SU-DHL-6 (cell line): ENCODE results near the gene ESYT1.

Experiments
- H2AFZ ChIP-seq: fragments of 200-600 bp; sonication (generic); 2 replicates; pipeline ENCODE4 v1.6.1; 2014; ENCODE audit warnings: low read depth, mild to moderate bottlenecking, moderate library complexity, mixed read lengths, antibody characterized with exemption, low read length; ENCODE audit not compliant: severe bottlenecking
- H3F3A ChIP-seq: fragments of 200-600 bp; shearing (Covaris generic); 2 replicates; pipeline ENCODE4 v1.6.0; 2016; ENCODE audit warnings: antibody characterized with exemption, mild to moderate bottlenecking; ENCODE audit not compliant: insufficient read depth
- H3K27ac ChIP-seq: fragments of 200-600 bp; sonication (generic); 2 replicates; pipeline ENCODE4 v1.5.1; 2016; ENCODE audit warnings: low read depth, mild to moderate bottlenecking, low read length, moderate library complexity, mixed read lengths
- H3K27me3 ChIP-seq: fragments of 200-600 bp; sonication (generic), shearing (Covaris generic); 2 replicates; pipeline ENCODE4 v1.6.0; 2014; ENCODE audit warnings: mild to moderate bottlenecking, low read length
- H3K36me3 ChIP-seq: fragments of 200-600 bp; sonication (generic); 2 replicates; pipeline ENCODE4 v1.6.1; 2014; ENCODE audit warnings: mild to moderate bottlenecking, low read length, mixed read lengths
- H3K4me2 ChIP-seq: fragments of 300-600, 200-600 bp; shearing (Covaris generic), sonication (generic); 2 replicates; pipeline ENCODE4 v1.6.0; 2014; ENCODE audit warnings: low read length, low read depth, mild to moderate bottlenecking; ENCODE audit not compliant: poor library complexity, severe bottlenecking
- H3K4me3 ChIP-seq: fragments of 200-600 bp; sonication (generic); 2 replicates; pipeline ENCODE4 v1.5.1; 2014; ENCODE audit warnings: antibody characterized with exemption, low read length, mild to moderate bottlenecking, mixed read lengths; ENCODE audit not compliant: insufficient read depth, poor library complexity, severe bottlenecking
- H3K79me2 ChIP-seq: fragments of 200-600 bp; sonication (generic); 2 replicates; pipeline ENCODE4 v1.6.1; 2014; ENCODE audit warnings: mild to moderate bottlenecking, low read length, moderate library complexity; ENCODE audit not compliant: insufficient read depth
- H3K9ac ChIP-seq: fragments of 200-600 bp; sonication (generic); 2 replicates; pipeline ENCODE4 v1.7.0; 2014; ENCODE audit warnings: mild to moderate bottlenecking, low read length
- H3K9me2 ChIP-seq: fragments of 200-600 bp; sonication (generic); replicated peaks from 2 replicates; pipeline ENCODE4 v1.6.1; 2014; ENCODE audit warnings: low read length; ENCODE audit not compliant: insufficient read depth
- H3K9me3 ChIP-seq: fragments of 200-600 bp; sonication (generic); 2 replicates; pipeline ENCODE4 v1.6.1; 2014; ENCODE audit warnings: low read length, mixed read lengths; ENCODE audit not compliant: insufficient read depth
- H4K20me1 ChIP-seq: fragments of 200-600 bp; sonication (generic); 2 replicates; pipeline ENCODE4 v1.6.1; 2014; ENCODE audit warnings: low read depth, mild to moderate bottlenecking, antibody characterized with exemption, low read length, moderate library complexity, mixed read lengths
- CTCF ChIP-seq: fragments of 200-600 bp; sonication (generic); IDR thresholded peaks from one replicate; pipeline ENCODE4 v1.5.1; 2017; ENCODE audit warnings: antibody characterized with exemption, mild to moderate bottlenecking, low read length, moderate library complexity; ENCODE audit not compliant: insufficient read depth, poor library complexity, severe bottlenecking
- EZH2phosphoT487 ChIP-seq: fragments of 200-600 bp; sonication (generic), shearing (Covaris generic); conservative IDR thresholded peaks from 2 replicates; pipeline ENCODE4 v1.6.1; 2018; ENCODE audit warnings: mild to moderate bottlenecking, antibody characterized with exemption, low read length, moderate library complexity, mixed read lengths

The ESYT1 gene

GRCh38 chr12:56117778-56118687, 10.0 kb upstream of the ESYT1 start, which contains the start of gene ZC3H10:
Gene ZC3H10, plus strand, starts transcription at chr12:56118266. Its CDS starts 2,297 bp downstream, at chr12:56120563.
- Histone ChIP-seq H3K27me3 (no peaks in the 10 kb centered on the region), H4K20me1 (no peaks in the 10 kb centered on the region), H3K9ac (peak within 1 kb of the TSS; percentile 85), H2AFZ (no peak within 1 kb of the TSS), H3K36me3 (peaks cover 5% of the 10 kb centered on the region; the same call in 1 of the 2 replicates), H3K79me2 (peaks cover 21% of the 10 kb centered on the region), H3K27ac (peak within 1 kb of the TSS; percentile 91), H3K4me3 (peak within 1 kb of the TSS; percentile 89), H3K9me3 (no peaks in the 10 kb centered on the region), H3K9me2 (no peaks in the 10 kb centered on the region), H3F3A (peaks cover 52% of the 10 kb centered on the region), H3K4me2 (peak within 1 kb of the TSS; percentile 86)
- TF ChIP-seq EZH2phosphoT487 (no peak), CTCF (peak; percentile 35)

GRCh38 chr12:56118688-56119357, 9.2 kb upstream of the ESYT1 start:
- Histone ChIP-seq H3K9ac (peak overlapping the region; percentile 64), H3K4me3 (peak overlapping the region; percentile 57), H3K9me2 (no peaks in the 10 kb centered on the region), H3F3A (peaks cover 44% of the 10 kb centered on the region), H3K79me2 (peaks cover 21% of the 10 kb centered on the region), H3K9me3 (no peaks in the 10 kb centered on the region), H3K27ac (peak overlapping the region; percentile 62), H3K4me2 (peak overlapping the region; percentile 82), H3K36me3 (peaks cover 5% of the 10 kb centered on the region; the same call in 1 of the 2 replicates), H2AFZ (no peak overlapping the region), H4K20me1 (no peaks in the 10 kb centered on the region), H3K27me3 (no peaks in the 10 kb centered on the region)
- TF ChIP-seq CTCF, result no peak
- no peak for TF ChIP-seq EZH2phosphoT487

- no peaks in the 10 kb centered on the region for H3K27me3 ChIP-seq
- H3K4me2 ChIP-seq, result peak overlapping the region; percentile 82
- H3K27ac ChIP-seq, result peak overlapping the region; percentile 62
- peaks cover 41% of the 10 kb centered on the region for H3F3A ChIP-seq
- H3K36me3 ChIP-seq, result peaks cover 5% of the 10 kb centered on the region; the same call in 1 of the 2 replicates
- no peaks in the 10 kb centered on the region for H4K20me1 ChIP-seq
- H2AFZ ChIP-seq, result no peak overlapping the region
- TF ChIP-seq CTCF (peak; percentile 77), EZH2phosphoT487 (no peak)
- H3K79me2 ChIP-seq, result peaks cover 21% of the 10 kb centered on the region
- peak overlapping the region; percentile 64 for H3K9ac ChIP-seq
- no peaks in the 10 kb centered on the region for H3K9me2 ChIP-seq
- H3K9me3 ChIP-seq, result no peaks in the 10 kb centered on the region
- peak overlapping the region; percentile 57 for H3K4me3 ChIP-seq
Observed at GRCh38 chr12:56119361-56119796, 8.7 kb upstream of the ESYT1 start.
